Activated naive CD4-positive, alpha-beta T cell (primary cell): ENCODE data around the gene PARVB.

Experiments
- DNase-seq, 4 experiments: peaks; one replicate each; lab custom pipeline; 2025; lab: John Stamatoyannopoulos, UW

PARVB gene

DNA sequence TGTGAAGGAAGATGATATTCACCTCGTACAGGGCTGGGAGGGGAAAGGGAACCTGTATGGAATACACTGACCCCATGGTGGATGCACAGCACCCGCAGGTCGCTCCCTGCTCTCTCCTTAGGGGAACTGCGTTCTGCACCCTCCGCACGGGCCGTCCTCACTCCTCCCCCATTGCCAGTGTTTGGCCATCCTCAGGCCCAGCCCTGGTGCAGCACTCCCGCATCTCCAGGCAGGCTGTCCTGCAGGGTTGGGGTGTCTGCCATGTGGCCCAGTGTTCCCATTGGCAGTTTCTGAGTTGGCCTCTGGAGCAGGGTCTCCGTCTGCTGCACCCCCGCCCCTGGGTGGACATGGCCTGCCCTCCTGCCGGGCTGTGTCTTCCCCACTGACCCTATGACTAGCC, 137.6 kb downstream of the PARVB start:
- DNase-seq = no peak

GRCh38 chr22:44162960-44163359, 138.9 kb downstream of the PARVB start:
- DNase-seq = no peak

GRCh38 chr22:44163536-44163935, 139.4 kb downstream of the PARVB start:
- no peak for DNase-seq

DNA sequence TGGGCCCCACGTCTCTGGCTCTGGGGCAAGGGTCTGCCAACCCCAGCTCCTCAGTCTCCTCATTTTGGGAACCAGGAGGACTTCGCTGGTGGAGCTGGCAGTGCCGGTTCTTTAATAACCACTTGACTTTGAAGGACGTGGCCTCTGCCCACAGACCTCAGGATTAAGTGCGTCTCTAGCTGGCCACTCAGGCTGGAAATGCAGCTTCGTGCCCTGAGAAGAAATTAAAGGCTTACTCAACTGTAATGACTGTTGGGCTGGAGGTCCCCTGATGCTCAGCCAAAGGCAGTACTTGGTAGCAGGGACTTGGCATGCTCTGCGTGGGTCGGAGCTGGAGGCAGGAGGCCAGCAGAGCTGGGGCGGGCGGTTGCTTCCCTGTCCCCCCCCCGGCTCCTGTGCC, 139.9 kb downstream of the PARVB start:
- no peak for DNase-seq

GRCh38 chr22:44165286-44165874, 141.3 kb downstream of the PARVB start:
- DNase-seq = no peak

- DNase-seq = no peak
Measured at GRCh38 chr22:44166498-44167276, 142.6 kb downstream of the PARVB start.

DNA sequence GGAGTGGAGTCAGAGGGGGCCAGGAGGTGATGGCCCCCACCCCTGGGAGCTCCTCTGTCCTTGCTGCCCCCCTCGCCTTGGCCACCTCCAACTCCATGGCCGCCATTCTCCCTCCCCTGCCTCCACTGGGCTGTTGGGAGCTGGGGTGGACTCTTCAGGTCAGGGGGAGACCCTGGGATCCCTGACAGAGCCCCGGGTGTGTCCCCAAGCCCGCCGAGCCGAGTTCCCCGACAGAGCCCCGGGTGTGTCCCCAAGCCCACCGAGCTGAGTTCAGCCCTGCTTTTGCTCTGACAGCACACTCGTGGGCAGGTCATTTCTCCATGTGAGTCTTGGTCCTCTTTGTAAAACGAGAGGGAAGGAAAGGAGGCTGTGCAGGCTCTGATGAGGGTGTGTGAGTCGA, 143.4 kb downstream of the PARVB start:
- DNase-seq = no peak

DNA sequence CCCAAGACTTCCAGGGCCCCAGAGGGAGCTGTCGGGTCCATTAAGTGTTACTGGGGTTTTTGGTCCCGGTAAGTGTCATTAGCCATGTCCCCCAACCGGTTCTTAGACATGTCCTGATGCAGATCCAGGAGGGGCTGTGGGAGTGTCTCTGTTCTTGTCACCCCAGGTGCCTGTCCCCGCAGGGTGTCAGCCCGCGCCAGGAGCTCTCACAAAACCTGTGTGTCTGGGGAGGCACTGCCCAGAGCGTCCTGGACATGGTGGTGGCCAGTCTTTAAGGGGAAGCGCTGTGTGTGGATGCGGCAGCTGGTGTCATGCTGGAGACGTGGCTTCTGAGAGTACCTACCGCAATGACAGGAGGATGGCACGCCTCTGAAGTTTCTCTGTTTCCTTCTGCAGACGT, 144.1 kb downstream of the PARVB start:
- DNase-seq = no peak

- no peak for DNase-seq
Measured at GRCh38 chr22:44170470-44170869, 146.4 kb downstream of the PARVB start.

DNA sequence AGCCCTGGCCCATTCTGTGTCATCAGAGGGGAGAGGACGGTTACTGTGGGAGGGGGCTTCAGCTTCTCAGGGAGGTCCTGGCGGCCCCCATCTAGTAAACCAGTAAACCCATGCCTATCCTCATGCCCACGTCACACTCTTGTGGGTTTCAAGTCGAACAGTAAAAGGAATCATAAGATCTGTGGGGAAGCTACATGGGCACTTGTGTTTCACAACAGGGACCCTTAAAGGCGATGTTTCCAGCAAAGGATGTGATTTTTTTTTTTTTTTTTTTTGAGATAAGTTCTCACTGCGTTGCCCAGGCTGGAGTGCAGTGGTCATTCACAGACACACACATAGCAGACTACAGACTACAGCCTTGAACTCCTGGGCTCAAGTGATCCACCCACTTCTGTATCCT, 147.5 kb downstream of the PARVB start:
- no peak for DNase-seq

DNA sequence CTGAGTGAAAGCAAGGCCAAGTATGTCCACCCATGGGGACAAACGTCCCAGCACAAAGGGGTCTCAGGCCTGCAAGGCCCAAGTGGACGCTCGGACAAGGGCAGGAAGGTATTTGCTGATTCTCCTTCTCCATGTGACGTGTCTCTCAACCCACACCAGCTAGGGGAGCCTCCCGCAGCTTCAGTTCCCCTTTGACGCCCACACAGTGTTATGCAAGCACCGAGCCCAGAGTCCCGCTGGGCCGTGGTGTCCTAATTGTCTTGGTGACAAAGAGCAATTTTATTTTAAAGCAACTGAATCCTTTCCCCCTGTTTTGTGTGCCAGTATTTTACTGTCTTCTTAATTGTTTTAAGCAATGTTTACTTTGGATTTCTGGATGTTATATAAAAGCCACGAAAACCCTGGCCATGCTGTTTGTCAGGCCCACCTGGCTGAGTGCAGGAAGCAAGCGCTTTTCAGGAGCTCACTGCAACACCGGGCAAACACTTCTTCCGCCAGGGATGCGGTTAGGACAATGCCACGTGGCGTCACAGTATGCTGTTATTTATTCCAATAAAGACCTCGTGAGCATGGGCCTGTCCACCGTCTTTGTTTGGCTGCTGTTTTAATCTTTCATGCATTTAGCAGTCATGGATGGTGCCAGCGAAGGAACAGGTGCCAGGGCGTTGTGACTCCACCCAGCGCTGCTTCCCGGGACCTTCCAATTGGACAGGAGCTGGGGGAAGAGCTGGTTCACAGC, 148.4 kb downstream of the PARVB start:
- DNase-seq = no peak

DNA sequence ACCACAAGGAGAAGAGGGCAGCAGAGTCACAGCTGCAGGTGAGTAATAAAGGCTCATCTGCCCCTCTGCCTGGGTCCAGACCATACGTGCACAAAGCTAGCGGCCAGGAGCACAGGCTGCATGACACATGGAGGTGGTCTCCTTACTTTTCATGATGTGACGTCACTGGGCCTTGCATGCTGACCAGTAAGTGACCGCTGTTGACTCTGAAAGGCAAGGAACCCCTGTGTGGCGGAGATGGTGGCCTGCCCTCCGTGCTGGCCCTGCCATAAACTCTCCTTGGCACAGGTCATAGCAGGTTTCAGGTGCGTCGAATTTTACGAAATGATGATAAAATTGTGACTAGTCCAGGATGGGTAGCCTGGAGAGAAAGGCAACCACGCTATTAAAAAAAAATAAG, 149.1 kb downstream of the PARVB start:
- DNase-seq = no peak

DNA sequence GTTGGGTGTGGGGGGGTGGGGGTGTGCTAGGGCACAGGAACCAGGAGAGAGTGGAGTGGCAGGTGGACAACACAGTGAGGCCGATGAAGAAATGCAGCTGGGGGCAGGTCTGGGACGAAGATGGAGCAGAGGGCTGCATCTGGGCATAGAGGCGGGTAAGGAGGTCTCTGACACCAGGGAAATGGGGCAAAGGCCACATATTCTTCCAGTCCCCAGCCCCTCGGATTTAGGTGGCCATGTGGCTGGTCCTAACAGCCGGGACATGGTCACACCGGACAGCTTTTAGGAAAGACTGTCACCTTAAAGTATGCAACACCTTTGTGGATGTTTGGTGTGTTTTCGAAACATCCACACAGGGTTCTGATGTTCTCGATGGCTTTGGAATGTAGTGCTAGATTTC, 151.6 kb downstream of the PARVB start:
- DNase-seq = no peak

DNA sequence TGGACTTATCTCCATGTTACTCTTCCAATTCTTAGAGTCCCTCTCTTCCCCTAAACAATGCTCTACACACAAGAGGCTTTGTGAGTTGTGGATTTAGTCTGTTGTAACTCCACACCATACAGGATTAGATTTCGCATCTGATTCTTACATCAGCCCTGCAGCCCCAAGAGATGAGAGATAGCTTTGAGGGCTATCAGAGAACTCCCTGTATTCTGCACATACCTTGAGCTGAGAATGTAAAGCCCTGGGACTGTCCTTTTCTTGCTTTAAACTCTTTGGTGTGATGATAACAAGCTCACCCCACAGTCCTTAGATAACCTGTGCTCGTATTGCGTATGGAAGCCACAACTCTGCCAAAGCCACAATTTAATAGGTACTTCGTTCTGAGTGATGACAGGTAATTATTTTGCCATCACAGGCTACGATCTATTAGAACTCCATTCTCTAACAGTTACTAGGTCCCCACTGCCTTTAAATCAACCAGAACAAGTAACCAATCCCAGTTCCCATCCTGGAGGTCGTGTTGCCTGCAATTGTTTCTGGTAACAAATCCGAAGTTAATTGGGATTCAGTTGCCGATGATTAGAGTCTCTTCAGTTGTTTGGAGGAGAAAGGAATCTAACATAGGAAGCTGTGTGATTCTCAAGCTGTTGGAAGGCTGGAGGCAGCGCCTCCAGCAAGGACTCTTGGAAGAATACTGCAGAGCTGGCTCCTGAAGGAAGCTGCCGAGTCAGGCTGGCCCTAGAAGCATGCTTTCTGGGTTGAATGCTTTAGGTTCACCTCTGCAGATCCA, 155.3 kb downstream of the PARVB start:
- DNase-seq = no peak

- DNase-seq = no peak
Measured at GRCh38 chr22:44179989-44180705, 156.0 kb downstream of the PARVB start.

- DNase-seq = peak in 1 of 4 experiments; percentile 14
Measured at GRCh38 chr22:44180706-44181032, 156.6 kb downstream of the PARVB start, which contains the start of gene PARVG. TSS of gene PARVG (plus strand) at chr22:44180925. CDS start at chr22:44183330, 2,405 bp downstream.

GRCh38 chr22:44181033-44181911, 157.2 kb downstream of the PARVB start:
- DNase-seq = peak in 3 of 4 experiments; percentile 19 to 57 (median 33)

GRCh38 chr22:44181912-44182587, 157.9 kb downstream of the PARVB start:
- peak in 1 of 4 experiments; percentile 24 for DNase-seq

GRCh38 chr22:44182588-44183286, 158.6 kb downstream of the PARVB start:
- DNase-seq = peak in 1 of 4 experiments; percentile 20

DNA sequence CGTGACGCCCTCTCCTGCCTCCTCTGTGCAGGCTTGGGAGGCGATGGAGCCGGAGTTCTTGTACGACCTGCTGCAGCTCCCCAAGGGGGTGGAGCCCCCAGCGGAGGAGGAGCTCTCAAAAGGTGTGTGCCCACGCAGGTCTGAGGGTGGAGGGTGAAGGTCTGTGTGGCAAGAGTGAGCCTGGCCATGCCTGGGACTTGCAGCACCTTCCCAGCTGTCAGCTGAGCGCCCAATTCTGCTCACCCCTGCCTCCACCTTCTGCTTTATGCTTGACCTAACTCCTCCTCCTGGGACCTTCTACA, 159.1 kb downstream of the PARVB start:
- no peak for DNase-seq
